ENCODE results near the gene PCK1. TPM values are rescaled to one million over a fixed set of nuclear protein-coding genes. Genes with fewer than 3 reads are reported as not detected.

The PCK1 gene
- total RNA-seq, 1 experiment from 2014 or later, result 0.49 TPM

DNA sequence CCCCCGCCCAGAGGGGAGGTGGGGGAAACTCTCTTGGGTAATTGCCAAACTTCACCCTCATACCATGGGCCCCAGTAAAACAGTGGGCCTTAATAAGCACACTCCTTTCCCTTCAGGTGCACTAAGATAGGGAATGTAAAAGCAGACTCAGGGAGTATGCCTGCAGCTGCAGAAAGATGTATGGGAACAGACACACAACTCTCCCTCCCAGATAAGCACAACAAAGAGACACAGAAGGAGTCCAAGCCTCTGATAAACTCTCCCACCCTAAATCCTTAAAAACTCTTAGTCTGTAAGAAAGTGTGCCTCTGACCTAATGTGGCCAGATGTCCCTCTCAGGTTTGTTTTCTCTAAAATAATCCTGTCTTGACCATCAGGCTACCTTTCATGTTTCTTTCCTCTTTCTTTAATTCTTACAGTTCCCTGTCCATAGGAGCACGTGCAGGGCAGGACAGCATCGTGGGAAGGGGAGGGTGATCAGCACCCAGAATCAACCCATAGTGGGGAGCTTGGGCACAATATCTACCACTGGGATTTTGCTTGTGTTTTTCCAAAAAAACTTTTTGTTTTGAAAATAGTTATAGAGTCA lies 24.7 kb upstream of the PCK1 start:
- ChIA-PET RAD21 (ENCODE audit: low non-redundant PET in 1 of 2, low total read pairs in 2 of 2, uncharacterized antibody in 2 of 2, unreplicated experiment in 2 of 2) (no interaction called here), CTCF (no interaction called here), POLR2A (no interaction called here)
- Histone ChIP-seq H2AFZ (ENCODE audit: low read depth, low read length, poor library complexity, severe bottlenecking) (no peak overlapping the region), H3K9me2 (ENCODE audit: insufficient read depth) (no peaks in the 10 kb centered on the region), H3K9ac (ENCODE audit: low read length) (no peak overlapping the region), H3K79me2 (ENCODE audit: insufficient read depth, low read length) (no peaks in the 10 kb centered on the region), H3K27me3 (ENCODE audit: insufficient read depth, low read length) (peaks cover 51% of the 10 kb centered on the region), H4K20me1 (ENCODE audit: insufficient read depth) (no peaks in the 10 kb centered on the region), H3K4me1 (ENCODE audit: control insufficient read depth in 1 of 2, insufficient read depth in 2 of 2, low read length in 2 of 2) (no peaks in the 10 kb centered on the region), H3K36me3 (ENCODE audit: control insufficient read depth in 1 of 2, insufficient read depth in 2 of 2, low read length in 2 of 2) (no peaks in the 10 kb centered on the region), H3K27ac (ENCODE audit: low read depth, low read length) (no peak overlapping the region), H3K9me3 (ENCODE audit: control insufficient read depth in 1 of 2, insufficient read depth in 1 of 2, low read depth in 1 of 2, low read length in 2 of 2) (no peaks in the 10 kb centered on the region), H3K4me3 (replicated peaks in 1 of 2; ENCODE audit: low read depth in 1 of 2, low read length in 2 of 2) (no peak overlapping the region), H3K4me2 (ENCODE audit: low read length) (no peak overlapping the region)
- DNase-seq (ENCODE audit: low read depth, low spot score) (no peak), ATAC-seq (no peak)
- no TSS peak for BruUV-seq (replicated peaks)
- intact Hi-C loops (cut with micrococcal nuclease), result no loop called here
- TF ChIP-seq EGR1 (IDR thresholded peaks at IDR 0.05; ENCODE audit: low read depth) (no peak), FOSL1 (IDR thresholded peaks at IDR 0.05; ENCODE audit: low read depth) (no peak), POLR2AphosphoS5 (IDR thresholded peaks at IDR 0.05; ENCODE audit: low read depth, low read length) (no peak), JUND (IDR thresholded peaks at IDR 0.05) (no peak), SIN3A (IDR thresholded peaks at IDR 0.05; ENCODE audit: low read depth) (no peak), EZH2phosphoT487 (IDR thresholded peaks at IDR 0.05; ENCODE audit: borderline replicate concordance) (no peak), SP1 (IDR thresholded peaks at IDR 0.05; ENCODE audit: low read depth) (no peak), TCF7L2 (IDR thresholded peaks at IDR 0.05; ENCODE audit: borderline replicate concordance, extremely low read depth, insufficient read depth, insufficient read length) (no peak), ELF1 (IDR thresholded peaks at IDR 0.05; ENCODE audit: borderline replicate concordance, low read depth) (no peak), YY1 (IDR thresholded peaks at IDR 0.05; ENCODE audit: extremely low read depth, insufficient replicate concordance, low read depth, low read length) (no peak), POLR2A (IDR thresholded peaks at IDR 0.05; ENCODE audit: borderline replicate concordance, extremely low read depth, insufficient read depth, insufficient read length) (no peak), CTCF (IDR thresholded peaks at IDR 0.05 in 2 of 3, conservative IDR thresholded peaks at IDR 0.05 in 1 of 3; ENCODE audit: borderline replicate concordance in 1 of 3, insufficient read depth in 1 of 3, low read depth in 2 of 3, low read length in 2 of 3) (no peak), SRF (IDR thresholded peaks at IDR 0.05; ENCODE audit: low read depth) (no peak), ZNF274 (IDR thresholded peaks at IDR 0.05; ENCODE audit: low read depth, low read length) (no peak), CEBPB (IDR thresholded peaks at IDR 0.05; ENCODE audit: low read depth) (no peak), RAD21 (IDR thresholded peaks at IDR 0.05; ENCODE audit: low read depth) (no peak), ZFX (IDR thresholded peaks at IDR 0.05) (no peak), CBX3 (IDR thresholded peaks at IDR 0.05; ENCODE audit: low read depth) (no peak)
- TF ChIP-seq, protein P1, sequence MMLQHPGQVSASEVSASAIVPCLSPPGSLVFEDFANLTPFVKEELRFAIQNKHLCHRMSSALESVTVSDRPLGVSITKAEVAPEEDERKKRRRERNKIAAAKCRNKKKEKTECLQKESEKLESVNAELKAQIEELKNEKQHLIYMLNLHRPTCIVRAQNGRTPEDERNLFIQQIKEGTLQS (IDR thresholded peaks at IDR 0.05), result no peak

All from HCT116 (cell line).